AG10803 (cell line): ENCODE measurements around the gene CIAPIN1.
"Not testable (repeated sequence)": the region's sequence is repeated elsewhere in the genome, so short reads cannot be mapped to it uniquely, and the experiment has no call there.

Experiments
- DNase-seq: peaks from one replicate; pipeline ENCODE4 v3.0.0; 2010; ENCODE audit warnings: low read depth
- H3K4me3 ChIP-seq: 2 replicates; pipeline ENCODE4 v1.5.1; 2011; ENCODE audit warnings: mild to moderate bottlenecking, low read length, control low read depth
- CTCF ChIP-seq: conservative IDR thresholded peaks from 2 replicates; pipeline ENCODE4 v1.5.1; 2011; ENCODE audit warnings: mild to moderate bottlenecking, low read length, control low read depth, inconsistent platforms

The CIAPIN1 gene

GRCh38 chr16:57405097-57405496 lies 42.1 kb downstream of the CIAPIN1 start:
- no peak for DNase-seq
- TF ChIP-seq CTCF = no peak
- H3K4me3 ChIP-seq = no peak overlapping the region

- no peak for TF ChIP-seq CTCF
Measured at GRCh38 chr16:57403965-57404817, 43.0 kb downstream of the CIAPIN1 start, which contains the start of gene CCL17. Gene CCL17 (plus strand): TSS chr16:57404767. CDS start chr16:57413933, 9,166 bp downstream.

GRCh38 chr16:57401943-57402640 lies 45.1 kb downstream of the CIAPIN1 start:
- H3K4me3 ChIP-seq = no peak overlapping the region
- no peak for DNase-seq
- TF ChIP-seq CTCF = no peak

More at GRCh38 chr16:57403965-57404817, 43.0 kb downstream of the CIAPIN1 start, which contains the start of gene CCL17:
- H3K4me3 ChIP-seq = no peak within 1 kb of the TSS
- no peak for DNase-seq

GRCh38 chr16:57397493-57397892 lies 49.7 kb downstream of the CIAPIN1 start:
- not testable (repeated sequence) for DNase-seq, H3K4me3 ChIP-seq

- DNase-seq = no peak
- no peak overlapping the region for H3K4me3 ChIP-seq
- TF ChIP-seq CTCF = no peak
Measured at GRCh38 chr16:57396786-57397185, 50.4 kb downstream of the CIAPIN1 start.

GRCh38 chr16:57395026-57395425 lies 52.2 kb downstream of the CIAPIN1 start:
- DNase-seq = no peak
- TF ChIP-seq CTCF = no peak
- H3K4me3 ChIP-seq = no peak overlapping the region

- DNase-seq = no peak
- no peak overlapping the region for H3K4me3 ChIP-seq
- no peak for TF ChIP-seq CTCF
Measured at GRCh38 chr16:57394444-57394843, 52.7 kb downstream of the CIAPIN1 start.
